Activated CD4-positive, alpha-beta T cell treated with anti-CD3 and anti-CD28 coated beads, Interleukin-2, amount 50 U/mL, for 1 hour (primary cell): ENCODE measurements around the gene PUM1.
"Not testable (repeated sequence)": the region's sequence is repeated elsewhere in the genome, so short reads cannot be mapped to it uniquely, and the experiment has no call there.

Source experiments
- DNase-seq: peaks from one replicate; pipeline ENCODE4 v3.0.0-alpha.2; 2020

Gene PUM1

GRCh38 chr1:31065310-31066217 is at the start of gene PUM1:
Gene PUM1 (minus strand): TSS chr1:31065717. CDS start chr1:31059566, 6,151 bp downstream.
- DNase-seq: peak; percentile 99

- DNase-seq: no peak
Measured at GRCh38 chr1:31112266-31112935, 46.9 kb upstream of the PUM1 start.

GRCh38 chr1:31111290-31111951 is 45.9 kb upstream of the PUM1 start:
- DNase-seq: no peak

GRCh38 chr1:31110846-31111245 is 45.3 kb upstream of the PUM1 start:
- DNase-seq: no peak

- DNase-seq: no peak
Measured at GRCh38 chr1:31108861-31109260, 43.3 kb upstream of the PUM1 start.

GRCh38 chr1:31105646-31106045 is 40.1 kb upstream of the PUM1 start:
- DNase-seq: no peak

- no peak for DNase-seq
Measured at GRCh38 chr1:31102501-31102950, 37.0 kb upstream of the PUM1 start.

- DNase-seq: no peak
Measured at GRCh38 chr1:31101147-31101502, 35.6 kb upstream of the PUM1 start.

- DNase-seq: no peak
Measured at GRCh38 chr1:31099293-31100032, 33.9 kb upstream of the PUM1 start.

- no peak for DNase-seq
Measured at GRCh38 chr1:31095985-31096384, 30.5 kb upstream of the PUM1 start.

- no peak for DNase-seq
Measured at GRCh38 chr1:31095298-31095981, 29.9 kb upstream of the PUM1 start.

GRCh38 chr1:31088081-31088480 is 22.6 kb upstream of the PUM1 start:
- not testable (repeated sequence) for DNase-seq

GRCh38 chr1:31084782-31085569 is 19.5 kb upstream of the PUM1 start:
- no peak for DNase-seq

GRCh38 chr1:31082385-31082784 is 16.9 kb upstream of the PUM1 start:
- no peak for DNase-seq

GRCh38 chr1:31073044-31073443 is 7.5 kb upstream of the PUM1 start:
- DNase-seq: no peak

- DNase-seq: no peak
Measured at GRCh38 chr1:31072304-31072746, 6.8 kb upstream of the PUM1 start.

GRCh38 chr1:31069392-31069791 is 3.9 kb upstream of the PUM1 start:
- no peak for DNase-seq

GRCh38 chr1:31064718-31065309 is 703 bp downstream of the PUM1 start:
- DNase-seq: peak; percentile 19

- no peak for DNase-seq
Measured at GRCh38 chr1:31064111-31064717, 1.3 kb downstream of the PUM1 start.

GRCh38 chr1:31063631-31064030 is 1.9 kb downstream of the PUM1 start:
- no peak for DNase-seq
